K562 (cell line): ENCODE results near the gene TCF12. TPM values are rescaled to one million over a fixed set of nuclear protein-coding genes. Genes with fewer than 3 reads are reported as not detected.

Source experiments
- ETV1 ChIP-seq: fragments of 450-650 bp; conservative IDR thresholded peaks from 2 replicates; pipeline ENCODE4 v1.6.1; 2016; ENCODE audit warnings: missing genetic modification characterization, control low read depth, low read depth, missing compliant biosample characterization
- NEUROD1 ChIP-seq: fragments of 150-350 bp; IDR thresholded peaks from 2 replicates; pipeline ENCODE4 v1.6.1; 2014; ENCODE audit warnings: borderline replicate concordance, low read length, low read depth; ENCODE audit not compliant: partially characterized antibody
- SIX5 ChIP-seq, 2 experiments: IDR thresholded peaks; 2 replicates each; pipeline ENCODE4 v1.6.1; 2011; ENCODE audit warnings: low read length in 2 of 2, borderline replicate concordance in 1 of 2, low read depth in 1 of 2, mild to moderate bottlenecking in 1 of 2, moderate library complexity in 1 of 2; ENCODE audit not compliant: insufficient read depth in 1 of 2
- SMARCE1 ChIP-seq: fragments of 450-650 bp; IDR thresholded peaks from 2 replicates; pipeline ENCODE4 v1.7.1; 2016; ENCODE audit warnings: mild to moderate bottlenecking
- TEAD2 ChIP-seq: fragments of 450-650 bp; IDR thresholded peaks from 2 replicates; pipeline ENCODE4 v1.6.1; 2016; ENCODE audit warnings: missing genetic modification characterization, control low read depth, missing compliant biosample characterization
- TOE1 ChIP-seq, 2 experiments: fragments of 450-650 bp in 1 of 2; sonication (generic) in 1 of 2; formaldehyde crosslinking in 1 of 2; IDR thresholded peaks; 2 replicates each; pipeline versions ENCODE4 v1.7.1 to v1.8.0; 2016 to 2022; ENCODE audit warnings: borderline replicate concordance in 2 of 2, mild to moderate bottlenecking in 2 of 2, antibody characterized with exemption in 1 of 2, inconsistent platforms in 1 of 2, low read depth in 1 of 2, missing genetic modification reagents in 1 of 2, moderate library complexity in 1 of 2
- polyA plus RNA-seq, 8 experiments: library from polyadenylated mRNA; depleted of rRNA in 4 of 8; stranded (reverse) in 5 of 8; unstranded in 3 of 8; fragments of >200 nt; fragmentation: Nextera tagmentation in 2 of 8; fragmentation: Illumina TruSeq in 1 of 8; extraction: Ambion mirVana in 2 of 8; extraction: Trizol in 1 of 8; gene quantifications; 2 replicates each; pipeline versions ENCODE4 v1.2.1 to v1.2.3, GENCODE V29; 2011 to 2014; ENCODE audit warnings: inconsistent platforms in 1 of 8, missing spikeins in 1 of 8
- total RNA-seq, 7 experiments: library from RNA; depleted of rRNA in 6 of 7; stranded (reverse); fragments of >200 nt in 6 of 7; fragmentation: Illumina TruSeq in 2 of 7; extraction: Trizol in 2 of 7; gene quantifications; 2 replicates each; pipeline versions ENCODE4 v1.2.1 to v1.2.3, GENCODE V29; 2011 to 2021; ENCODE audit warnings: low replicate concordance in 1 of 7
- TF ChIP-seq, protein P1 (sequence below): sonication (generic); formaldehyde crosslinking; IDR thresholded peaks from 2 replicates; pipeline ENCODE4 v1.8.0; 2022; ENCODE audit warnings: missing genetic modification reagents, mild to moderate bottlenecking, borderline replicate concordance
- TF ChIP-seq, protein P2 (sequence below), 2 experiments: fragments of 150-350 bp in 1 of 2; IDR thresholded peaks; 2 replicates each; pipeline ENCODE4 v1.6.1; 2012 to 2016; ENCODE audit warnings: low read depth in 2 of 2, low read length in 2 of 2, mild to moderate bottlenecking in 1 of 2, moderate library complexity in 1 of 2
- TF ChIP-seq, protein P3 (sequence below): fragments of 200-800 bp; sonication (Bioruptor generic); IDR thresholded peaks from 2 replicates; pipeline ENCODE4 v1.6.1; 2016; ENCODE audit warnings: missing genetic modification characterization, missing compliant biosample characterization
- TF ChIP-seq, protein P4 (sequence below): fragments of 250-450 bp; sonication (Bioruptor Pico); IDR thresholded peaks from 2 replicates; pipeline ENCODE4 v1.5.0; 2021; ENCODE audit warnings: mild to moderate bottlenecking, borderline replicate concordance

TCF12 gene
- total and polyA plus RNA-seq, 9 of the 15 experiments (the other 6 are each of a cell fraction or from before 2014, with no cell fraction given): 10.5 to 132 (median 52.9) TPM

DNA sequence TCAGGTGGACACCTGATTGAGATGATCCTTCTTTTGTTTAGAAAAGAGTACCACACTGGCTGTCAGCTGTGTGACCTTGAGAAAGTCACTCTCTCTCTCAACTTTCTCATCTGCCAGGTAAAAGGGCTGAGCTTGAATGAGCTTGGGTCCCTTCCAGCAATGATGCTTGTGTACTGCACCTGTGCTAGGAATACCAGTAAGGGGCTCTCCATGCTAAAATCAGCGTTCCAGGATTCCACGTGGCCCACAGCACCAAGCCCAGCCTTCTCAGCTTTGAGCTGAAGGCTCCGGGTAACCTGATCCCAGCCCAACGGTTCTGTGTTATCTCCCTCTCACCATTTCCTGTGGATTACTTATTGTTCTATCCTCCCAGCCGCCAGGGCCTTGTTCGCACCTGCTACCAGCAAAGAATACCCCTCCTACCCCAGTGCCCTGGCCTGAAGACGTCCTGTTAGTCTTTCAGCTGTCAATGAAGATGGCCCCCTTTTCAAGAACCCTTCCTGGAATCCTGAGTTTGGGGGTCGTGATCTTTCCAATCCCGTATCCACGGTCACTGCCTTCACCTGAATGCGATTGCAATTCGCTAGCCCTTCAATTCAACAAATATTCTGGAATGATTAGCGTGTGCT is 403.6 kb downstream of the TCF12 start (continued):
- TF ChIP-seq, protein P1, sequence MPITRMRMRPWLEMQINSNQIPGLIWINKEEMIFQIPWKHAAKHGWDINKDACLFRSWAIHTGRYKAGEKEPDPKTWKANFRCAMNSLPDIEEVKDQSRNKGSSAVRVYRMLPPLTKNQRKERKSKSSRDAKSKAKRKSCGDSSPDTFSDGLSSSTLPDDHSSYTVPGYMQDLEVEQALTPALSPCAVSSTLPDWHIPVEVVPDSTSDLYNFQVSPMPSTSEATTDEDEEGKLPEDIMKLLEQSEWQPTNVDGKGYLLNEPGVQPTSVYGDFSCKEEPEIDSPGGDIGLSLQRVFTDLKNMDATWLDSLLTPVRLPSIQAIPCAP: no peak
- TF ChIP-seq SMARCE1 (peak; percentile 54; the same call in 1 of the 2 replicates), TEAD2 (tag) (no peak), SIX5 (IDR thresholded peaks at IDR 0.05; ENCODE audit: borderline replicate concordance in 1 of 2, insufficient read depth in 1 of 2, low read depth in 1 of 2, low read length in 2 of 2) (peak in 1 of 2 experiments; percentile 30; a peak in 1 of 4 replicates), TOE1 (IDR thresholded peaks at IDR 0.05; ENCODE audit: borderline replicate concordance) (peak; percentile 25; the same call in 1 of the 2 replicates), TOE1 (CRISPR knock-in tag; IDR thresholded peaks at IDR 0.05; ENCODE audit: borderline replicate concordance, low read depth) (no peak), ETV1 (tag) (peak; percentile 98), NEUROD1 (peak; percentile 77)
- TF ChIP-seq, protein P2, sequence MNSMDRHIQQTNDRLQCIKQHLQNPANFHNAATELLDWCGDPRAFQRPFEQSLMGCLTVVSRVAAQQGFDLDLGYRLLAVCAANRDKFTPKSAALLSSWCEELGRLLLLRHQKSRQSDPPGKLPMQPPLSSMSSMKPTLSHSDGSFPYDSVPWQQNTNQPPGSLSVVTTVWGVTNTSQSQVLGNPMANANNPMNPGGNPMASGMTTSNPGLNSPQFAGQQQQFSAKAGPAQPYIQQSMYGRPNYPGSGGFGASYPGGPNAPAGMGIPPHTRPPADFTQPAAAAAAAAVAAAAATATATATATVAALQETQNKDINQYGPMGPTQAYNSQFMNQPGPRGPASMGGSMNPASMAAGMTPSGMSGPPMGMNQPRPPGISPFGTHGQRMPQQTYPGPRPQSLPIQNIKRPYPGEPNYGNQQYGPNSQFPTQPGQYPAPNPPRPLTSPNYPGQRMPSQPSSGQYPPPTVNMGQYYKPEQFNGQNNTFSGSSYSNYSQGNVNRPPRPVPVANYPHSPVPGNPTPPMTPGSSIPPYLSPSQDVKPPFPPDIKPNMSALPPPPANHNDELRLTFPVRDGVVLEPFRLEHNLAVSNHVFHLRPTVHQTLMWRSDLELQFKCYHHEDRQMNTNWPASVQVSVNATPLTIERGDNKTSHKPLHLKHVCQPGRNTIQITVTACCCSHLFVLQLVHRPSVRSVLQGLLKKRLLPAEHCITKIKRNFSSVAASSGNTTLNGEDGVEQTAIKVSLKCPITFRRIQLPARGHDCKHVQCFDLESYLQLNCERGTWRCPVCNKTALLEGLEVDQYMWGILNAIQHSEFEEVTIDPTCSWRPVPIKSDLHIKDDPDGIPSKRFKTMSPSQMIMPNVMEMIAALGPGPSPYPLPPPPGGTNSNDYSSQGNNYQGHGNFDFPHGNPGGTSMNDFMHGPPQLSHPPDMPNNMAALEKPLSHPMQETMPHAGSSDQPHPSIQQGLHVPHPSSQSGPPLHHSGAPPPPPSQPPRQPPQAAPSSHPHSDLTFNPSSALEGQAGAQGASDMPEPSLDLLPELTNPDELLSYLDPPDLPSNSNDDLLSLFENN (IDR thresholded peaks at IDR 0.05; ENCODE audit: low read depth in 2 of 2, low read length in 2 of 2): peak in 1 of 2 experiments; percentile 79; a peak in 2 of 4 replicates
- TF ChIP-seq, protein P3, sequence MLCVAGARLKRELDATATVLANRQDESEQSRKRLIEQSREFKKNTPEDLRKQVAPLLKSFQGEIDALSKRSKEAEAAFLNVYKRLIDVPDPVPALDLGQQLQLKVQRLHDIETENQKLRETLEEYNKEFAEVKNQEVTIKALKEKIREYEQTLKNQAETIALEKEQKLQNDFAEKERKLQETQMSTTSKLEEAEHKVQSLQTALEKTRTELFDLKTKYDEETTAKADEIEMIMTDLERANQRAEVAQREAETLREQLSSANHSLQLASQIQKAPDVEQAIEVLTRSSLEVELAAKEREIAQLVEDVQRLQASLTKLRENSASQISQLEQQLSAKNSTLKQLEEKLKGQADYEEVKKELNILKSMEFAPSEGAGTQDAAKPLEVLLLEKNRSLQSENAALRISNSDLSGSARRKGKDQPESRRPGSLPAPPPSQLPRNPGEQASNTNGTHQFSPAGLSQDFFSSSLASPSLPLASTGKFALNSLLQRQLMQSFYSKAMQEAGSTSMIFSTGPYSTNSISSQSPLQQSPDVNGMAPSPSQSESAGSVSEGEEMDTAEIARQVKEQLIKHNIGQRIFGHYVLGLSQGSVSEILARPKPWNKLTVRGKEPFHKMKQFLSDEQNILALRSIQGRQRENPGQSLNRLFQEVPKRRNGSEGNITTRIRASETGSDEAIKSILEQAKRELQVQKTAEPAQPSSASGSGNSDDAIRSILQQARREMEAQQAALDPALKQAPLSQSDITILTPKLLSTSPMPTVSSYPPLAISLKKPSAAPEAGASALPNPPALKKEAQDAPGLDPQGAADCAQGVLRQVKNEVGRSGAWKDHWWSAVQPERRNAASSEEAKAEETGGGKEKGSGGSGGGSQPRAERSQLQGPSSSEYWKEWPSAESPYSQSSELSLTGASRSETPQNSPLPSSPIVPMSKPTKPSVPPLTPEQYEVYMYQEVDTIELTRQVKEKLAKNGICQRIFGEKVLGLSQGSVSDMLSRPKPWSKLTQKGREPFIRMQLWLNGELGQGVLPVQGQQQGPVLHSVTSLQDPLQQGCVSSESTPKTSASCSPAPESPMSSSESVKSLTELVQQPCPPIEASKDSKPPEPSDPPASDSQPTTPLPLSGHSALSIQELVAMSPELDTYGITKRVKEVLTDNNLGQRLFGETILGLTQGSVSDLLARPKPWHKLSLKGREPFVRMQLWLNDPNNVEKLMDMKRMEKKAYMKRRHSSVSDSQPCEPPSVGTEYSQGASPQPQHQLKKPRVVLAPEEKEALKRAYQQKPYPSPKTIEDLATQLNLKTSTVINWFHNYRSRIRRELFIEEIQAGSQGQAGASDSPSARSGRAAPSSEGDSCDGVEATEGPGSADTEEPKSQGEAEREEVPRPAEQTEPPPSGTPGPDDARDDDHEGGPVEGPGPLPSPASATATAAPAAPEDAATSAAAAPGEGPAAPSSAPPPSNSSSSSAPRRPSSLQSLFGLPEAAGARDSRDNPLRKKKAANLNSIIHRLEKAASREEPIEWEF (CRISPR knock-in tag): peak; percentile 64
- TF ChIP-seq, protein P4, sequence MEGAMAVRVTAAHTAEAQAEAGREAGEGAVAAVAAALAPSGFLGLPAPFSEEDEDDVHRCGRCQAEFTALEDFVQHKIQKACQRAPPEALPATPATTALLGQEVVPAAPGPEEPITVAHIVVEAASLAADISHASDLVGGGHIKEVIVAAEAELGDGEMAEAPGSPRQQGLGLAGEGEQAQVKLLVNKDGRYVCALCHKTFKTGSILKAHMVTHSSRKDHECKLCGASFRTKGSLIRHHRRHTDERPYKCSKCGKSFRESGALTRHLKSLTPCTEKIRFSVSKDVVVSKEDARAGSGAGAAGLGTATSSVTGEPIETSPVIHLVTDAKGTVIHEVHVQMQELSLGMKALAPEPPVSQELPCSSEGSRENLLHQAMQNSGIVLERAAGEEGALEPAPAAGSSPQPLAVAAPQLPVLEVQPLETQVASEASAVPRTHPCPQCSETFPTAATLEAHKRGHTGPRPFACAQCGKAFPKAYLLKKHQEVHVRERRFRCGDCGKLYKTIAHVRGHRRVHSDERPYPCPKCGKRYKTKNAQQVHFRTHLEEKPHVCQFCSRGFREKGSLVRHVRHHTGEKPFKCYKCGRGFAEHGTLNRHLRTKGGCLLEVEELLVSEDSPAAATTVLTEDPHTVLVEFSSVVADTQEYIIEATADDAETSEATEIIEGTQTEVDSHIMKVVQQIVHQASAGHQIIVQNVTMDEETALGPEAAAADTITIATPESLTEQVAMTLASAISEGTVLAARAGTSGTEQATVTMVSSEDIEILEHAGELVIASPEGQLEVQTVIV (CRISPR knock-in tag): no peak
